Measurements from ENCODE around the gene OMP. TPM values are rescaled to one million over a fixed set of nuclear protein-coding genes. Genes with fewer than 3 reads are reported as not detected.

OMP gene
- polyA plus RNA-seq, 3 donors: 0.17 to 1.1 (median 0.36) TPM

DNA sequence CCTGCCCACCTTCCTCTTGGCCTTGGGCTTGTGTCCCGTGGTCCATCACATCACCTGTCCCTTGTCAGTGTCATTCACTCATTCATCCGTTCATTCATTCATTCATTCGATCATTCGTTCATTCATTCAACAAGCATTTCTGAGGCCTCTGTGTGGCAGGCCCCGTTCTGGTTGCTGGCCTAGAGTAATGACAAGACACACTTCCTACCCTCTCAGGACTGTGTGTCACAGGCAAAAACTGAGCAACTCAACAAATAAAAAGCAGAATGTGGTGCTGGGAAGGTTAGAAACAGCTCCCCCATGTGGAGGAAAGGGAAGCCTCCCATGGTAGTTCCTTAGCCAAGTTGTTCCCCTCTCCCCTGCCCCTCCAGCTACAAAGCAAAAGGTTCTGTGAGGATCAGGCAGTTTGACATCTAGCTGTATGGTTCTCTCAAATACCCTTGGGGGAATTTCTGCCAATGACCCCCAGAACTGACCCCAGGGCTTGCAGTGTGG, 1.6 kb upstream of the OMP start:
- DNase-seq: no peak

DNA sequence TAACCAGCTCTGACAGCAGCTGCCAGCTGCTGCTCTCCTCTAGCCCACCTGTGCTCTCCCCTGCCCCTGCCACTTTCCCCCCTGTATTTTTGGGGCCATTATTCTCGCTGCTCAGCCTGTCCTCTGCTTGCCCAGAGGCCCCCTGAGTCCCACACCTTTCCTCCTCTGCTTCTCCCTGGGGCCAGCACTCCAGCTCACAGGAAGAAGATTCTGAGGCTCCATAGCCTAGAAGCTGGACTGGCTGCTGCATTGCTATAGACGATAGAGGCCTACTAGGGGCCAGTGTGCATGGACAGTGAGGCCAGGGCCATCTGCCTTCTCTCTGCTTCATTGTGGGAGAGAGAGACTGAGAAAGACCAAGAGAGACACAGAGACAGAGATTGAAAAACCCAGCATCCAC, 679 bp downstream of the OMP start:
- no peak for DNase-seq

- no peak for DNase-seq
These were observed 2.1 kb downstream of the OMP start for GRCh38 chr11:77104727-77105126.

DNA sequence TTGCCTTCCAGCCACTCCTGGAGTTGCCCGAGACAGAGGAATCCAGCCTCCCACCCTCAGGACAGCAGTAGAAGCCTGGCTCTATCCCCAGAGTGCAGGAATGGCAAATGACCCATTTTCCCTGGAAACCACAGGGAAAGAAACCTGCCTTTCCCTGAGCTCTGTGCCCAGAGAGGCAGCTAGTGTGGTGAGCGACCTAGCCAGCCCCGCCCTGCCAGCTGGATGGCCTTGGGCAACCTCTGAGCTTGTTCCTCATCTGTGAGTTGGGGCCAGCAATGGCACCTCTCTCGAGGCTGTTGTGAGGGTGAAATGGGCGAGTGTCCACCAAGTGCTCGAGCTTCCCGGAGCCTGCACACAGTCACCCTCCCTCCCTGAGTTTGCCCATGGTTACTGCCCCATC, 3.7 kb downstream of the OMP start:
- no peak for DNase-seq

GRCh38 chr11:77106759-77107158, 4.1 kb downstream of the OMP start:
- DNase-seq: no peak

GRCh38 chr11:77107950-77108349, 5.3 kb downstream of the OMP start:
- no peak for DNase-seq

DNA sequence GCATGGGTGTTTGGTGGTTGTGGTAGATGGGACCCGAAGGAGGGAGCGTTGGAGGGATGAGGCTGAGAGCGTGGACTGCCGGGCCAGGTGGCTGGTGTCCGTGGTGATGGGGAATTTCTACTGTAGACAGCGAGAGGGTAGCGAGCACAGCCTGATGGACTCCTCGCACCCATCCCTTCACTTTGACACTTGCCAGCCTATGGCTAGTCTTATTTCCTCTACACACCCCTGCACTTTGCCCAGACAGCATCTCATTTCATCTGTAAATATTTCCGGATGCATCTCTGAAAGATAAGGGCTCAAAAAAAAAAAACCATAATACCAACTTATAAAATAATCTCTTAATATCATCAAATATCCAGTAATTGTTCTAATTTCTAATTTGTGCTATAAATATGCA, 5.8 kb downstream of the OMP start:
- no peak for DNase-seq

DNA sequence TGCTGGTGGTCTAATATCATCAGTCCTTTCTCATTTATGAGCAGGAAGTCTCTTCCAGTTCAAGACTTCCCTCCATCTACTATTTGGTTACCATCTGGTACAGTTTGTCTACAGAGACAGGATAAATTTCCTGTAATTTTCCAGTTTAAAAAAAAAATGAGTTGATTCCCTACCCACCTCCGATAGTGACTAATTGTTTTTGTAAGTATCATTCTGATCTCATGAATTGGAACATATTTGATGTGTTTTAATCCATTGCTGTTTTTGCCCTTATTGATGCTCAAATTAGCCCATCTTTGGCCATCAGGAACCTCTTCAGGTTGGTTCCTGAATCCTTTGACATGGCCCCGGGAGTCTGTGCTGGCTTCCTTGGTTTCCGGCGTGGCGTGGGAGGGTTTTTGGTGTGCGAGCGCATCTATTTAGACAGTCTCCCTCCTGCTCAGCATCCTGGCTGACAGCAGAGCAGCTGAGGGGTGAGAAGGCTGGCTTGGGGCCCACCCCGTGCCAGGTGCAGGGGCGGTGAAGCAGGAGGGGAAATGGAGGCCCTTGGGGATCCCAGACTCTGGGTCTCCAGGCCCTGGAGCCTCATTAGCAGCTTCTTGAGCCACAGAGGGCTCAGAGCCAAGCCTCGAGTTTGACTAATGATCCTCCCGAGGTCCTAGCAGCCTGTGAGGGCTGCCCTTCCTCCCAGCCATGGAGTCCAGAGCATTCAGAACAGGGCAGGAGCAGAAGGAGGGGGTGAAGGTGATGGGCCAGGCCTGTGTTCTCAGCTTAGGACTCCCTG, 6.8 kb downstream of the OMP start:
- no peak for DNase-seq

DNA sequence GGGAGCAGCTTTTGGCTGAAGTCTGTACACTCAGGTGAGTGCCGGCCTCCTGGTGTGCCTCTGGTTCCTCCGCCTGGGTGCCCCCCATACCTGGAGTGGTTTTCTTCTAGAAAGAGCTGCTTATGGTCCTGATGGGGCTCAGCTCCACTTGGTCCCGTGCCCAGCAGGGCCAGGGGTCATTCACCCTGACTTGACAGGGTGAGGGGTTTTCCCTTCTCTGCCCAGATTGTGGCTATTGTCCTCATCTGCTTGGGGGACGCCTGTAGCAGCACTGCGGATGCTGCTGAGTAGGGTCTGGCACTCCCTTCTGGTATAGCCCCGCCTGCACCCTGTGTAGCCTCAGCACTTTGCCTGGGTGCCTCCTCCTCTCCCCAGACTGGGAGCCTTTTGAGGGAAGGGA, 8.2 kb downstream of the OMP start:
- no peak for DNase-seq

DNA sequence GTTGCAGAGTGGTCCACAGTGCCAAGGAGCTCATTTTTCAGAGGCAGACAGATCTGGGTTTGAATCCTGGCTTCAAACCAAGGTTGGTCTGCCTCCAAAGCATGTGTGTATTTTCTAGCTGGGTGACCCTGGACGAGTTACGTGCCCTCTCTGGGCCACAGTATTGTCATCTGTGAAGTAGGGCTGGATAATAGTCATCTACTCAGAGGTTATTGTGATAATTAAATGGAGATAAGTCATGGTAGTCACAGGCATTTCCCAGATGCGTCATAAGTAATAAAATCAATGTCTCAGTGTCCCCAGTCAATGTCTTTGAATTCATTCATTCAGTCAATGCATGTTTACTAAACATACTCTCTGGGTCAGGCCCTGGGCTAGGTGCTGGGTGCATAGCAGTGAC, 8.6 kb downstream of the OMP start:
- DNase-seq: no peak

GRCh38 chr11:77111946-77112345, 9.3 kb downstream of the OMP start:
- no peak for DNase-seq

DNA sequence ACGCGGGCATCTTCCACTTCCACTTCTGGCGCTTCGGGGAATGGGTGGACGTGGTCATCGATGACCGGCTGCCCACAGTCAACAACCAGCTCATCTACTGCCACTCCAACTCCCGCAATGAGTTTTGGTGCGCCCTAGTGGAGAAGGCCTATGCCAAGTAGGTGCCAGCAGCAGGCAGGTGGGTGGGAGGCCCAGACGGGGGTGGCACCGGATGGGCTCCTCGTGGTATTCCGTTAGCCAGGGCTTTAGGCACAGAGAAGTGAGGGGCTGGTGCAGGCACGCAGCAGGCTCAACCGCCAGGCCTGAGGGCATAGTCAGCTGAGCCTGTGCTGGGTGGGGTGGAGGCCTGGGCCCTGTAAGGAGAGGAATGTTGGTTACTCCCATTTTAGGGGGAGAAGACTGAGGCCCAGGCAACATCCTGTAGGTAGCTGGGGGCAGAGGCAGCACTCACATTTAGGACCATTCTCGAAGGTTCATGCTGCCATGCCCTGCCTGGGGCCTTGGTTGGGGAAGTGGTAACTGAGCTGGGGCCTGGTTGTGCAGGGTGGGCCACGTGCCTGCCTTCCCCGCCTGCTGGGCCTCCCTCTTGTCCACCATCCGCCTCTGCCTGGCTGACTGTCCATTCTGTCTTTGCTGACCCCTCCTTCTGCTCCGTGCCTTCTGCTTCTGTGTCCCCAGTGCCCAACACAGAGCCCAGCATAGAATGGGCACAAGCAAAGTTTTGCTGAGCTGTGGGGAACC, 10.2 kb downstream of the OMP start:
- DNase-seq: no peak

GRCh38 chr11:77113382-77114088, 10.9 kb downstream of the OMP start:
- no peak for DNase-seq

DNA sequence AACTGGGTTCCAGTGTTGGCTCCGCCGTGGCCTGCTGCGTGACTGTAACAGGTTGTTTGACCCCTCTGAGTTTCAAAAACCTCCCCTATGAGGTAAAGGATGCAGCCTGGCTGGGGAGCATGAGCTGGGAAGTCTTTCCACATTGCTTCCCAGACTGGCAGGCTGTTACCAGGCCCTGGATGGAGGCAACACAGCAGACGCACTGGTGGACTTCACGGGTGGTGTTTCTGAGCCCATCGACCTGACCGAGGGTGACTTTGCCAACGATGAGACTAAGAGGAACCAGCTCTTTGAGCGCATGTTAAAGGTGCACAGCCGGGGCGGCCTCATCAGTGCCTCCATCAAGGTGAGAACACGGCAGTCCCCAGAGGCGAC, 11.4 kb downstream of the OMP start:
- no peak for DNase-seq

DNA sequence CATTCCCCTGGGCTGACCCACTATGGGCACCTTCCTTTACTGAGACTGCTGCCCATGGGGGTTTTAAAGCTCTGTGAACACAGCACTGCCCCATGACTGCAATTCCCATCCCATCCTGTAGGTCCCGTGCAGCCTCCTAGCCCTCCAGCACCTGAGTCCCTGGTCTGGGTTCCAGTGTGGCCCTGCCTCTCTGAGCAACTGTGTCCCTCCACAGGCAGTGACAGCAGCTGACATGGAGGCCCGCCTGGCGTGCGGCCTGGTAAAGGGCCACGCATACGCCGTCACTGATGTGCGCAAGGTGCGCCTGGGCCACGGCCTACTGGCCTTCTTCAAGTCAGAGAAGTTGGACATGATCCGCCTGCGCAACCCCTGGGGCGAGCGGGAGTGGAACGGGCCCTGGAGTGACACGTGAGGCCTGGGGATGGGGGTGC, 12.6 kb downstream of the OMP start:
- DNase-seq: no peak

DNA sequence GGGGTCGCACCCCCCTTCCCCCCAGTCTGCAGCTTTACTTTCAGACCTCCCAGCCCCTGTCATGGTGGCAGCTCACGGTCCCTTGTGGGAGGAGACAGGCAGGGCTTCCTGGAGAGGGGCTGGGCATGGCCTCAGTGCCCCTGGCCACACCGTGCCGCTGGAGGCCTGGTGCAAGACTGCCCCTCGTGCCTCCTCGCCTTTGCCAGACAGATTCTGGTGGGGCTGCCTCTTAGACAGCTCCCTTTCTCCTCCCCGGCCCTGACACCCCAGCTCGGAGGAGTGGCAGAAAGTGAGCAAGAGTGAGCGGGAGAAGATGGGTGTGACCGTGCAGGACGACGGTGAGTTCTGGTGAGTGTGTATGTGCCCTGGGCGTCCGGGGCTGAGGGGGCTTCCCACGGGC, 13.3 kb downstream of the OMP start:
- no peak for DNase-seq

GRCh38 chr11:77117492-77117891, 14.9 kb downstream of the OMP start:
- no peak for DNase-seq

- no peak for DNase-seq
These were observed 15.4 kb downstream of the OMP start for GRCh38 chr11:77118086-77118485.

GRCh38 chr11:77118971-77119370, 16.3 kb downstream of the OMP start:
- no peak for DNase-seq

DNA sequence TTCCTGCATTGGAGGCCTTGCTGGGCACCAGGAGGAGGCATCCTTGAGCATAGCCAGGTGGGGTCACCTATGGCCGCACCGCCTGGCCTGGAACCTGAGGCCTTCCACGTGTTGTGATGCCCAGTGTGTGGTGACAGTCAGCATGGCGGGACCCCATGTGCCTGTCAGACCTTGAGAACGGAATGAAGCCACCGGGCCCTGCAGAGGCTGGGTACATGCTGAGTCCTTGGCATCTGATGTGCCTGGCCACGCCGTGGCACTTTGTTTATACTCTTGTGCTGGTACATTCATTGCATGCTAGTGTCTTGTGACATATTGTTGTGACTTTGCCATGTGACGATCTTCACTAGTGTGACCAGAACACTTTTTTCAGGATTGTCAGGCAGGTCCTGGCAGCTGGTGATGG, 16.9 kb downstream of the OMP start:
- no peak for DNase-seq

- DNase-seq: no peak
These were observed 17.9 kb downstream of the OMP start for GRCh38 chr11:77120571-77120970.

- no peak for DNase-seq
These were observed 18.5 kb downstream of the OMP start for GRCh38 chr11:77121096-77121640.
